Small intestine (tissue), 16 donors: ENCODE data around the gene LRRC8C. TPM values are rescaled to one million over a fixed set of nuclear protein-coding genes. Genes with fewer than 3 reads are reported as not detected.

Experiments
- DNase-seq, 2 donors: peaks; one replicate each; pipeline versions ENCODE4 v3.0.0 to v3.0.0-alpha.2; 2013
- FAIRE-seq: peaks from 2 replicates; lab custom pipeline; 2012; peaks lifted over from hg19 to GRCh38; lab: Jason Lieb, UNC
- H3K27ac ChIP-seq, 3 donors: one replicate each; pipeline ENCODE4 v1.5.1; 2013; ENCODE audit warnings: low read length in 2 of 3, mild to moderate bottlenecking in 2 of 3, control low read depth in 1 of 3, inconsistent platforms in 1 of 3, low read depth in 1 of 3, moderate library complexity in 1 of 3
- H3K27me3 ChIP-seq, 3 donors: one replicate each; pipeline ENCODE4 v1.6.1; 2013; ENCODE audit warnings: low read length in 3 of 3, inconsistent platforms in 1 of 3; ENCODE audit not compliant: control insufficient read depth in 3 of 3, insufficient read depth in 3 of 3
- H3K36me3 ChIP-seq, 3 donors: one replicate each; pipeline ENCODE4 v1.6.1; 2013; ENCODE audit warnings: low read length in 3 of 3, inconsistent platforms in 1 of 3, low read depth in 1 of 3, mild to moderate bottlenecking in 1 of 3, moderate library complexity in 1 of 3; ENCODE audit not compliant: control insufficient read depth in 3 of 3, insufficient read depth in 2 of 3
- H3K4me1 ChIP-seq, 3 donors: one replicate each; pipeline ENCODE4 v1.6.1; 2013; ENCODE audit warnings: low read length in 2 of 3, inconsistent platforms in 1 of 3, low read depth in 1 of 3, mild to moderate bottlenecking in 1 of 3, moderate library complexity in 1 of 3; ENCODE audit not compliant: control insufficient read depth in 3 of 3, insufficient read depth in 2 of 3
- H3K4me3 ChIP-seq, 3 donors: one replicate each; pipeline ENCODE4 v1.5.1; 2013; ENCODE audit warnings: low read length in 3 of 3, control low read depth in 1 of 3, inconsistent platforms in 1 of 3, low read depth in 1 of 3, mild to moderate bottlenecking in 1 of 3, moderate library complexity in 1 of 3
- H3K9me3 ChIP-seq, 2 donors: one replicate each; pipeline ENCODE4 v1.6.1; 2013; ENCODE audit warnings: low read depth in 1 of 2, low read length in 1 of 2; ENCODE audit not compliant: control insufficient read depth in 2 of 2, insufficient read depth in 1 of 2
- WGBS, 3 donors: extraction: QIAGEN DNeasy Blood & Tissue Kit; methylation state at CpG; one replicate each; pipeline ENCODE4 v1.1.7; 2013; 5-methylcytosine and 5-hydroxymethylcytosine counted together
- long read RNA-seq, 10 donors: transcript quantifications; one replicate each; lab custom pipeline, GENCODE V29; 2026
- polyA plus RNA-seq, 4 donors: library from polyadenylated mRNA; stranded (reverse) in 3 of 4; unstranded in 1 of 4; fragments of 200-250 nt in 3 of 4; fragments of 120-200 nt in 1 of 4; gene quantifications; one replicate each; pipeline versions ENCODE4 v1.2.1 to v1.2.3, GENCODE V29; 2013
- donor health status: healthy with polysubstance abuse.
- donor health status: control.
- donor health status: control.
- donor health status: Bipolar disorder and iron deficiency.
- donor health status: healthy.

The LRRC8C gene
- polyA plus RNA-seq, result 1 to 10 TPM in 2 of 4 donors, under 1 TPM in 2; 0.22 to 3.2 (median 1.5) TPM
- long read RNA-seq, donor 1, result 0 reads
- long read RNA-seq, donor 2, full-length matches to known transcripts, result 1 of 1 reads
- long read RNA-seq, donor 2, partial matches to known transcripts, result 0 of 1 reads
- long read RNA-seq, donor 2, other reads (novel, unspliced or antisense), result 0 of 1 reads
- long read RNA-seq, donor 3, full-length matches to known transcripts, result 1 of 1 reads
- long read RNA-seq, donor 3, partial matches to known transcripts, result 0 of 1 reads
- long read RNA-seq, donor 3, other reads (novel, unspliced or antisense), result 0 of 1 reads
- long read RNA-seq, donor 4, result 0 reads
- long read RNA-seq, donor 5, full-length matches to known transcripts, result 2 of 2 reads
- long read RNA-seq, donor 5, partial matches to known transcripts, result 0 of 2 reads
- long read RNA-seq, donor 5, other reads (novel, unspliced or antisense), result 0 of 2 reads
- long read RNA-seq, donor 6, result 0 reads
- long read RNA-seq, donor 7, result 0 reads
- long read RNA-seq, donor 8, full-length matches to known transcripts, result 1 of 1 reads
- long read RNA-seq, donor 8, partial matches to known transcripts, result 0 of 1 reads
- long read RNA-seq, donor 8, other reads (novel, unspliced or antisense), result 0 of 1 reads
- long read RNA-seq, donor 9, full-length matches to known transcripts, result 1 of 1 reads
- long read RNA-seq, donor 9, partial matches to known transcripts, result 0 of 1 reads
- long read RNA-seq, donor 9, other reads (novel, unspliced or antisense), result 0 of 1 reads
- long read RNA-seq, donor 10, full-length matches to known transcripts, result 5 of 5 reads
- long read RNA-seq, donor 10, partial matches to known transcripts, result 0 of 5 reads
- long read RNA-seq, donor 10, other reads (novel, unspliced or antisense), result 0 of 5 reads

- Histone ChIP-seq H3K4me3 (peak within 1 kb of the TSS; percentile 67 to 86 (median 69)), H3K9me3 (no peaks in the 10 kb centered on the region), H3K27me3 (peaks cover 0 to 14% (median 0%) of the 10 kb centered on the region in 3 donors), H3K4me1 (peaks cover 0 to 16% (median 6%) of the 10 kb centered on the region in 3 donors), H3K36me3 (no peaks in the 10 kb centered on the region), H3K27ac (peak within 1 kb of the TSS; percentile 46 to 94 (median 52))
- DNase-seq, result peak; percentile 40 to 83
- 0 to 1% (median 1%) methylated on average over 40 to 76 of the region's 76 CpGs for WGBS, 3 donors
- no peak for FAIRE-seq
Measured at GRCh38 chr1:89632657-89633247, at the start of gene LRRC8C. TSS of gene LRRC8C (plus strand) at chr1:89633120. CDS start at chr1:89686474, 53,354 bp downstream.

GRCh38 chr1:89584211-89584610 is 48.7 kb upstream of the LRRC8C start:
- Histone ChIP-seq H3K27ac (no peak overlapping the region), H3K4me1 (no peaks in the 10 kb centered on the region), H3K4me3 (no peak overlapping the region), H3K27me3 (no peaks in the 10 kb centered on the region), H3K36me3 (peaks cover 5 to 11% (median 7%) of the 10 kb centered on the region in 3 donors), H3K9me3 (no peaks in the 10 kb centered on the region)
- FAIRE-seq, result no peak
- 91 to 98% (median 94%) methylated on average over 2 of the region's 2 CpGs for WGBS, 3 donors
- DNase-seq, result no peak

GRCh38 chr1:89584781-89585180 is 48.1 kb upstream of the LRRC8C start:
- Histone ChIP-seq H3K4me3 (no peak overlapping the region), H3K4me1 (no peaks in the 10 kb centered on the region), H3K27me3 (no peaks in the 10 kb centered on the region), H3K9me3 (no peaks in the 10 kb centered on the region), H3K27ac (no peak overlapping the region), H3K36me3 (peaks cover 4 to 11% (median 7%) of the 10 kb centered on the region in 3 donors)
- 81 to 93% (median 93%) methylated on average over 3 of the region's 3 CpGs for WGBS, 3 donors
- DNase-seq (no peak), FAIRE-seq (no peak)

GRCh38 chr1:89587729-89588161 is 45.2 kb upstream of the LRRC8C start:
- WGBS, 3 donors, result 40 to 80% (median 58%) methylated on average over 4 of the region's 4 CpGs
- H3K9me3 ChIP-seq, result no peaks in the 10 kb centered on the region
- no peaks in the 10 kb centered on the region for H3K4me1 ChIP-seq
- FAIRE-seq, result no peak
- no peak overlapping the region for H3K27ac ChIP-seq
- DNase-seq, result peak; percentile 9 to 52
- H3K4me3 ChIP-seq, result no peak overlapping the region
- H3K27me3 ChIP-seq, result no peaks in the 10 kb centered on the region
- H3K36me3 ChIP-seq, result peaks cover 3 to 11% (median 7%) of the 10 kb centered on the region in 3 donors

GRCh38 chr1:89588480-89588879 is 44.4 kb upstream of the LRRC8C start:
- Histone ChIP-seq H3K36me3 (peaks cover 2 to 7% (median 3%) of the 10 kb centered on the region in 3 donors), H3K4me1 (no peaks in the 10 kb centered on the region), H3K27ac (no peak overlapping the region), H3K27me3 (no peaks in the 10 kb centered on the region), H3K4me3 (no peak overlapping the region), H3K9me3 (no peaks in the 10 kb centered on the region)
- no peak for DNase-seq
- no peak for FAIRE-seq
- 92 to 100% (median 98%) methylated on average over 1 of the region's 1 CpG for WGBS, 3 donors

GRCh38 chr1:89589515-89589914 is 43.4 kb upstream of the LRRC8C start:
- whole genome bisulfite sequencing, 3 donors, result 86 to 95% (median 89%) methylated on average over 1 of the region's 1 CpG
- no peak overlapping the region for H3K4me3 ChIP-seq
- peaks cover 0 to 2% (median 2%) of the 10 kb centered on the region in 3 donors for H3K36me3 ChIP-seq
- H3K9me3 ChIP-seq, result no peaks in the 10 kb centered on the region
- H3K27me3 ChIP-seq, result no peaks in the 10 kb centered on the region
- H3K27ac ChIP-seq, result no peak overlapping the region
- DNase-seq (no peak), FAIRE-seq (no peak)
- H3K4me1 ChIP-seq, result no peaks in the 10 kb centered on the region

GRCh38 chr1:89590341-89591080 is 42.4 kb upstream of the LRRC8C start:
- no peak overlapping the region for H3K27ac ChIP-seq
- WGBS, 3 donors, result 86 to 88% (median 87%) methylated on average over 6 of the region's 6 CpGs
- H3K36me3 ChIP-seq, result peaks cover 0 to 2% (median 0%) of the 10 kb centered on the region in 3 donors
- no peaks in the 10 kb centered on the region for H3K27me3 ChIP-seq
- no peaks in the 10 kb centered on the region for H3K9me3 ChIP-seq
- H3K4me1 ChIP-seq, result no peaks in the 10 kb centered on the region
- FAIRE-seq, result no peak
- no peak for DNase-seq
- H3K4me3 ChIP-seq, result no peak overlapping the region
